OCI-LY3 (cell line): ENCODE measurements around the gene CDH4.

Source experiments
- CTCF ChIP-seq: fragments of 200-600, 300-600 bp; sonication (generic); IDR thresholded peaks from 2 replicates; pipeline ENCODE4 v1.5.1; 2014; ENCODE audit warnings: antibody characterized with exemption, low read length, low read depth
- EZH2phosphoT487 ChIP-seq: fragments of 200-600 bp; shearing (Covaris generic); IDR thresholded peaks from 2 replicates; pipeline ENCODE4 v1.6.1; 2018; ENCODE audit warnings: antibody characterized with exemption, mixed run types, low read depth

- TF ChIP-seq CTCF (no peak), EZH2phosphoT487 (no peak)
These were observed 514.0 kb downstream of the CDH4 start for GRCh38 chr20:61765871-61766654.
